Kidney epithelial cell (primary cell): ENCODE measurements around the gene TLE6. TPM values are rescaled to one million over a fixed set of nuclear protein-coding genes. Genes with fewer than 3 reads are reported as not detected.
A peak's percentile ranks its signal among the peaks of the same experiment; 100 is the strongest.

Experiments
- DNase-seq: peaks from one replicate; pipeline ENCODE4 v3.0.0-alpha.2; 2010; ENCODE audit warnings: low read depth
- H3K27me3 ChIP-seq: 2 replicates; pipeline ENCODE4 v1.6.0; 2011; ENCODE audit warnings: low read length; ENCODE audit not compliant: control insufficient read depth, insufficient read depth
- H3K36me3 ChIP-seq: 2 replicates; pipeline ENCODE4 v1.5.1; 2011; ENCODE audit warnings: low read length; ENCODE audit not compliant: control insufficient read depth, insufficient read depth
- H3K4me3 ChIP-seq: 2 replicates; pipeline ENCODE4 v1.5.1; 2011; ENCODE audit warnings: low read depth, mild to moderate bottlenecking, control low read depth, low read length
- CTCF ChIP-seq: IDR thresholded peaks from 2 replicates; pipeline ENCODE4 v1.5.1; 2011; ENCODE audit warnings: mild to moderate bottlenecking, moderate library complexity, low read length, control low read depth, inconsistent platforms; ENCODE audit not compliant: insufficient read depth, poor library complexity, severe bottlenecking
- total RNA-seq: library from RNA; depleted of rRNA; stranded (reverse); fragments of >200 nt; gene quantifications from 2 replicates; pipeline ENCODE4 v1.2.3, GENCODE V29; 2015

Gene TLE6
- total RNA-seq, 1 donor from 2014 or later: 0.50 TPM

- Histone ChIP-seq H3K36me3 (no peaks in the 10 kb centered on the region), H3K27me3 (peaks cover under 1% of the 10 kb centered on the region), H3K4me3 (no peak overlapping the region)
- no peak for DNase-seq
- TF ChIP-seq CTCF: no peak
Measured at GRCh38 chr19:2969104-2969504, 8.3 kb upstream of the TLE6 start.

- no peaks in the 10 kb centered on the region for H3K36me3 ChIP-seq
- no peak overlapping the region for H3K4me3 ChIP-seq
- H3K27me3 ChIP-seq: peaks cover 10% of the 10 kb centered on the region
- no peak for DNase-seq
- no peak for TF ChIP-seq CTCF
Measured at GRCh38 chr19:2970201-2970835, 7.0 kb upstream of the TLE6 start.

- no peaks in the 10 kb centered on the region for H3K36me3 ChIP-seq
Measured at GRCh38 chr19:2973229-2973628, 4.1 kb upstream of the TLE6 start.

GRCh38 chr19:2974342-2975041, 2.9 kb upstream of the TLE6 start:
- Histone ChIP-seq H3K27me3 (peaks cover 10% of the 10 kb centered on the region), H3K36me3 (no peaks in the 10 kb centered on the region), H3K4me3 (no peak overlapping the region)
- no peak for TF ChIP-seq CTCF
- DNase-seq: no peak

More at GRCh38 chr19:2973229-2973628, 4.1 kb upstream of the TLE6 start:
- TF ChIP-seq CTCF: no peak
- H3K4me3 ChIP-seq: no peak overlapping the region
- DNase-seq: no peak
- H3K27me3 ChIP-seq: peaks cover 10% of the 10 kb centered on the region

GRCh38 chr19:2976609-2977000, 759 bp upstream of the TLE6 start:
- H3K4me3 ChIP-seq: peak overlapping the region; percentile 61

More at GRCh38 chr19:2976609-2977000, 759 bp upstream of the TLE6 start:
- no peaks in the 10 kb centered on the region for H3K36me3 ChIP-seq
- no peak for DNase-seq
- TF ChIP-seq CTCF: no peak
- H3K27me3 ChIP-seq: peaks cover 12% of the 10 kb centered on the region
